OCI-LY1 (cell line): Measurements from ENCODE around the gene SLC2A11.

ENCODE experiments used
- H2AFZ ChIP-seq: fragments of 200-600 bp; sonication (generic), shearing (Covaris generic); 2 replicates; pipeline ENCODE4 v1.6.0; 2014; ENCODE audit warnings: antibody characterized with exemption, mild to moderate bottlenecking, low read length
- H3F3A ChIP-seq: fragments of 200-600 bp; sonication (generic), shearing (Covaris generic); 2 replicates; pipeline ENCODE4 v1.6.0; 2014; ENCODE audit warnings: mild to moderate bottlenecking, antibody characterized with exemption, low read length, moderate library complexity; ENCODE audit not compliant: insufficient read depth
- H3K27ac ChIP-seq: fragments of 200-600 bp; sonication (generic); 2 replicates; pipeline ENCODE4 v1.5.1; 2014; ENCODE audit warnings: low read length, mixed run types, mild to moderate bottlenecking, low read depth; ENCODE audit not compliant: poor library complexity, severe bottlenecking
- H3K27me3 ChIP-seq: fragments of 200-600 bp; sonication (generic); 2 replicates; pipeline ENCODE4 v1.6.0; 2014; ENCODE audit warnings: antibody characterized with exemption, mild to moderate bottlenecking, low read length, moderate library complexity; ENCODE audit not compliant: insufficient read depth
- H3K36me3 ChIP-seq: fragments of 200-600 bp; sonication (generic); 2 replicates; pipeline ENCODE4 v1.6.1; 2014; ENCODE audit warnings: mild to moderate bottlenecking, antibody characterized with exemption, low read length, moderate library complexity, mixed read lengths; ENCODE audit not compliant: insufficient read depth
- H3K4me1 ChIP-seq: fragments of 200-600 bp; sonication (generic); 2 replicates; pipeline ENCODE4 v1.5.1; 2014; ENCODE audit warnings: mild to moderate bottlenecking, low read length, moderate library complexity; ENCODE audit not compliant: insufficient read depth, severe bottlenecking
- H3K4me2 ChIP-seq: fragments of 200-600 bp; sonication (generic), shearing (Covaris generic); 2 replicates; pipeline ENCODE4 v1.6.1; 2014; ENCODE audit warnings: low read length
- H3K4me3 ChIP-seq: fragments of 200-600 bp; sonication (generic); 2 replicates; pipeline ENCODE4 v1.5.1; 2014; ENCODE audit warnings: low read length, low read depth, mild to moderate bottlenecking, mixed read lengths; ENCODE audit not compliant: poor library complexity, severe bottlenecking
- H3K79me2 ChIP-seq: fragments of 200-600 bp; shearing (Covaris generic); 2 replicates; pipeline ENCODE4 v1.6.1; 2016; ENCODE audit warnings: mixed run types, low read length, mixed read lengths; ENCODE audit not compliant: insufficient read depth
- H3K9ac ChIP-seq: fragments of 200-600 bp; sonication (generic), shearing (Covaris generic); 2 replicates; pipeline ENCODE4 v1.6.1; 2014; ENCODE audit warnings: mild to moderate bottlenecking, low read length, mixed read lengths
- H3K9me2 ChIP-seq: fragments of 200-600 bp; sonication (generic), shearing (Covaris generic); 2 replicates; pipeline ENCODE4 v1.6.1; 2014; ENCODE audit warnings: low read depth, mild to moderate bottlenecking, low read length, mixed read lengths
- H3K9me3 ChIP-seq: fragments of 200-600 bp; shearing (Covaris generic); 2 replicates; pipeline ENCODE4 v1.6.1; 2014; ENCODE audit warnings: low read length, mixed read lengths
- H4K20me1 ChIP-seq: fragments of 200-600 bp; sonication (generic), shearing (Covaris generic); 2 replicates; pipeline ENCODE4 v1.6.0; 2016; ENCODE audit warnings: mild to moderate bottlenecking, low read length; ENCODE audit not compliant: insufficient read depth
- CTCF ChIP-seq: fragments of 200-600 bp; sonication (generic), shearing (Covaris generic); IDR thresholded peaks from 2 replicates; pipeline ENCODE4 v1.5.1; 2017; ENCODE audit warnings: mild to moderate bottlenecking, antibody characterized with exemption, low read length, moderate library complexity, mixed read lengths
- EZH2 ChIP-seq: fragments of 200-600 bp; sonication (generic), shearing (Covaris generic); IDR thresholded peaks from 2 replicates; pipeline ENCODE4 v1.8.0; 2017; ENCODE audit warnings: borderline replicate concordance, mixed run types, mild to moderate bottlenecking, antibody characterized with exemption, low read length, moderate library complexity, mixed read lengths

Gene SLC2A11

DNA sequence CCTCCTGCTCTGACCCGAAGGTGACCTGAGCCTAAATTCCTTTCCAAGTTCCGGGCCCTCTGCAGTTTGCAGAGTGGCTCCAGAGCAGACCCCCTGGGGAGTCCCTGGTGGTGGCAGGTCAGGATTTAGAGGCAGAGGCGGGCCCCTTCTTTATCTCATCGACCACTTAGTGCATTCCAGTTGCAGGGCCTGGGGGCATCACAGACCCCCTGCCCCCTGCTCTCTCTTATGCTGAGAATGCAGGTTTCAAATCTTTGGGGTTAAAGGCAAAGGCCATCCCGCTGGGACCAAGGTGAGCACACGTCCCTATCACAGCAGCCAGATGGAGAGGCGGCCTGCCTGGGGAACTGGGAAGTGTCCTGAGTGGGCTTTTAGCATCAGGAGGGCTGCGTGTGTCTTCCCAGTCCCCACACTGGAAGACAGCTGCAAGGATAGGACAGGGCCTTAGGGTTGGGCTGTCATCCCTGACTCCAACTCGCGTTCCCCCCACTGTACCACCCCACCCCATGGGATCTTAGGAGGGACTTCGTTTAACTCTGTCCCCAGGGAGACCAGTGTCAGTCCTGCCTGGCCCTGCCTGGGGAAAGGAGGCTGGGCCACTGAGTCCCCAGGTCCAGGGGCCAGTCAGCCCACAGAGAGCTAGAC, 30.2 kb upstream of the SLC2A11 start:
- H3K4me1 ChIP-seq = peaks cover 9% of the 10 kb centered on the region
- H3K27ac ChIP-seq = peak overlapping the region; percentile 79
- H2AFZ ChIP-seq = no peak overlapping the region
- no peak overlapping the region for H3K4me3 ChIP-seq
- no peaks in the 10 kb centered on the region for H3K9me2 ChIP-seq
- H3K79me2 ChIP-seq = peaks cover 7% of the 10 kb centered on the region; the same call in 1 of the 2 replicates
- peaks cover 97% of the 10 kb centered on the region for H3K36me3 ChIP-seq
- TF ChIP-seq EZH2 (no peak), CTCF (no peak)
- no peaks in the 10 kb centered on the region for H3F3A ChIP-seq
- no peaks in the 10 kb centered on the region for H3K27me3 ChIP-seq
- H3K9me3 ChIP-seq = no peaks in the 10 kb centered on the region
- no peak overlapping the region for H3K4me2 ChIP-seq
- no peak overlapping the region for H3K9ac ChIP-seq
- H4K20me1 ChIP-seq = no peaks in the 10 kb centered on the region

GRCh38 chr22:23828800-23829680, 28.6 kb upstream of the SLC2A11 start:
- H3K27me3 ChIP-seq = no peaks in the 10 kb centered on the region
- H3K36me3 ChIP-seq = peaks cover 97% of the 10 kb centered on the region
- no peaks in the 10 kb centered on the region for H4K20me1 ChIP-seq
- no peaks in the 10 kb centered on the region for H3K9me2 ChIP-seq
- H3K79me2 ChIP-seq = peaks cover 7% of the 10 kb centered on the region; the same call in 1 of the 2 replicates
- H3K27ac ChIP-seq = no peak overlapping the region
- peaks cover 9% of the 10 kb centered on the region for H3K4me1 ChIP-seq
- no peak overlapping the region for H3K4me2 ChIP-seq
- no peaks in the 10 kb centered on the region for H3K9me3 ChIP-seq
- no peak overlapping the region for H2AFZ ChIP-seq
- no peak overlapping the region for H3K9ac ChIP-seq
- no peak overlapping the region for H3K4me3 ChIP-seq
- TF ChIP-seq CTCF (no peak), EZH2 (no peak)
- no peaks in the 10 kb centered on the region for H3F3A ChIP-seq

DNA sequence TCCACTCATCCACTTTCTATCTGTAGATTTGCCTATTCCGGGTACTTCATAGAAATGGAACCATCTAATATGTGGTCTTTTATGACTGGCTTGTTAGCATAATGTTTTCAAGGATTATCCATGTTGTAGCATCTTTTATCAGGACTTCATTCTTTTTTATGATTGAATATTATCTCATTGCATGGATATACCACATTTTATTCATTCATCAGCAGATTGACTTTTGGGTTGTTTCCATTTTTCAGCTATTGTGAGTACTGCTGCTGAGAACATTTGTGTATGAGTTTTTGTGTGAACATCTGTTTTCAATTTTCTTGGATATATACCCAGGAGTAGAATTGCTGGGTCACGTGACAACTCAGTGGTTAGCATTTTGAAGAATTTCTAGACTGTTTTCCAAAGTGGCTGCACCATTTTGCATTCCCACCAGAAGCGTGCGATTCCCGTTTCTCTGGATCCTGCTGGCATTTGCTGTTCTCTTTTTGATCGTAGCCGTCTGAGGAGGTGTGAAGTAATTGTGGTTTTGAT, 27.8 kb upstream of the SLC2A11 start:
- H3K4me3 ChIP-seq = no peak overlapping the region
- H2AFZ ChIP-seq = no peak overlapping the region
- H4K20me1 ChIP-seq = no peaks in the 10 kb centered on the region
- H3K9me3 ChIP-seq = no peaks in the 10 kb centered on the region
- H3K27ac ChIP-seq = no peak overlapping the region
- H3K9me2 ChIP-seq = no peaks in the 10 kb centered on the region
- TF ChIP-seq EZH2 (no peak), CTCF (no peak)
- H3F3A ChIP-seq = no peaks in the 10 kb centered on the region
- H3K36me3 ChIP-seq = peaks cover 96% of the 10 kb centered on the region
- H3K79me2 ChIP-seq = peaks cover 7% of the 10 kb centered on the region; the same call in 1 of the 2 replicates
- no peak overlapping the region for H3K9ac ChIP-seq
- no peaks in the 10 kb centered on the region for H3K27me3 ChIP-seq
- H3K4me1 ChIP-seq = peaks cover 9% of the 10 kb centered on the region
- H3K4me2 ChIP-seq = no peak overlapping the region
